ENCODE data around the gene MRPS27.

The MRPS27 gene

GRCh38 chr5:72353046-72353445 lies 33.0 kb upstream of the MRPS27 start:
- peak; percentile 26 for DNase-seq (ENCODE audit: low read depth)
- no peak overlapping the region for H3K4me3 ChIP-seq (ENCODE audit: low read depth, low read length)
- TF ChIP-seq CTCF (IDR thresholded peaks at IDR 0.05; ENCODE audit: low read depth, low read length, missing control alignments), result no peak
- in situ Hi-C loops (cut with HindIII; ENCODE audit: low sequenced_read_pairs), result no loop called here

GRCh38 chr5:72352616-72353015 lies 32.6 kb upstream of the MRPS27 start:
- H3K4me3 ChIP-seq (ENCODE audit: low read depth, low read length), result no peak overlapping the region
- in situ Hi-C loops (cut with HindIII; ENCODE audit: low sequenced_read_pairs), result no loop called here
- TF ChIP-seq CTCF (IDR thresholded peaks at IDR 0.05; ENCODE audit: low read depth, low read length, missing control alignments), result no peak
- no peak for DNase-seq (ENCODE audit: low read depth)

- no peak for DNase-seq (ENCODE audit: low read depth)
- no peak for TF ChIP-seq CTCF (IDR thresholded peaks at IDR 0.05; ENCODE audit: low read depth, low read length, missing control alignments)
- in situ Hi-C loops (cut with HindIII; ENCODE audit: low sequenced_read_pairs), result no loop called here
- H3K4me3 ChIP-seq (ENCODE audit: low read depth, low read length), result no peak overlapping the region
Observed at GRCh38 chr5:72351376-72351775, 31.3 kb upstream of the MRPS27 start.

GRCh38 chr5:72347801-72348308 lies 27.8 kb upstream of the MRPS27 start:
- H3K4me3 ChIP-seq (ENCODE audit: low read depth, low read length), result no peak overlapping the region
- DNase-seq (ENCODE audit: low read depth), result peak; percentile 67
- in situ Hi-C loops (cut with HindIII; ENCODE audit: low sequenced_read_pairs), result no loop called here
- TF ChIP-seq CTCF (IDR thresholded peaks at IDR 0.05; ENCODE audit: low read depth, low read length, missing control alignments), result no peak

GRCh38 chr5:72346398-72346797 lies 26.4 kb upstream of the MRPS27 start:
- in situ Hi-C loops (cut with HindIII; ENCODE audit: low sequenced_read_pairs), result no loop called here
- no peak overlapping the region for H3K4me3 ChIP-seq (ENCODE audit: low read depth, low read length)
- no peak for TF ChIP-seq CTCF (IDR thresholded peaks at IDR 0.05; ENCODE audit: low read depth, low read length, missing control alignments)
- DNase-seq (ENCODE audit: low read depth), result no peak

GRCh38 chr5:72338689-72339209 lies 18.7 kb upstream of the MRPS27 start:
- no peak for DNase-seq (ENCODE audit: low read depth)
- no peak for TF ChIP-seq CTCF (IDR thresholded peaks at IDR 0.05; ENCODE audit: low read depth, low read length, missing control alignments)
- in situ Hi-C loops (cut with HindIII; ENCODE audit: low sequenced_read_pairs), result no loop called here
- no peak overlapping the region for H3K4me3 ChIP-seq (ENCODE audit: low read depth, low read length)
